ENCODE measurements around the gene PRPH2. TPM values are rescaled to one million over a fixed set of nuclear protein-coding genes. Genes with fewer than 3 reads are reported as not detected.
"Not testable (repeated sequence)": the region's sequence is repeated elsewhere in the genome, so short reads cannot be mapped to it uniquely, and the experiment has no call there.

The PRPH2 gene
- total and polyA plus RNA-seq, 10 of the 15 experiments (the other 5 are each of a cell fraction or from before 2014, with no cell fraction given), result 0.08 TPM; not detected in 9

GRCh38 chr6:42702786-42703185, 19.6 kb downstream of the PRPH2 start:
- intact Hi-C loops (cut with micrococcal nuclease; ENCODE audit: unreplicated experiment); H3K27ac ChIP-seq (ENCODE audit: control insufficient read depth, insufficient read depth); DNase-seq (ENCODE audit: low read depth, low spot score); H3K36me3 ChIP-seq (ENCODE audit: control insufficient read depth in 2 of 2, insufficient read depth in 2 of 2, low read length in 1 of 2); BruUV-seq (replicated peaks); SMC1A ChIA-PET (ENCODE audit: uncharacterized antibody, unreplicated experiment); H3K27me3 ChIP-seq (replicated peaks in 1 of 2; ENCODE audit: control insufficient read depth in 2 of 2, insufficient read depth in 2 of 2, low read length in 1 of 2); H3K4me3 ChIP-seq; H3K79me2 ChIP-seq (ENCODE audit: control insufficient read depth, insufficient read depth, low read length); H3K9me3 ChIP-seq (replicated peaks; ENCODE audit: control insufficient read depth, insufficient read depth, low read length); H2AFZ ChIP-seq (ENCODE audit: control insufficient read depth, low read depth, low read length); H4K20me1 ChIP-seq (ENCODE audit: control insufficient read depth, insufficient read depth); ATAC-seq; H3K4me1 ChIP-seq (ENCODE audit: control insufficient read depth, insufficient read depth, low read length); RAD21 ChIA-PET (ENCODE audit: unreplicated experiment); FAIRE-seq; H3K4me2 ChIP-seq (ENCODE audit: control insufficient read depth, insufficient read depth); H3K9ac ChIP-seq (ENCODE audit: control insufficient read depth, insufficient read depth, low read length); in situ Hi-C loops (cut with MboI): not testable (repeated sequence)
- ChIA-PET POLR2A (interaction anchor here (0.8 kb wide), 1 partner anchor 45 kb away, joined by 3 read pairs; no protein-coding TSS in a partner anchor), CTCF (interaction anchor here (0.8 kb wide), 1 partner anchor 24 kb away, joined by 3 read pairs; no protein-coding TSS in a partner anchor)
- 81% methylated on average over 3 of the region's 3 CpGs for WGBS (ENCODE audit: insufficient coverage, insufficient replicate concordance, low lambda C conversion rate, missing lambda C conversion rate)

- no TSS peak for BruUV-seq (replicated peaks)
- no peak overlapping the region for H3K4me2 ChIP-seq (ENCODE audit: control insufficient read depth, insufficient read depth)
- no peak overlapping the region for H3K9ac ChIP-seq (ENCODE audit: control insufficient read depth, insufficient read depth, low read length)
- TF ChIP-seq, protein P1, sequence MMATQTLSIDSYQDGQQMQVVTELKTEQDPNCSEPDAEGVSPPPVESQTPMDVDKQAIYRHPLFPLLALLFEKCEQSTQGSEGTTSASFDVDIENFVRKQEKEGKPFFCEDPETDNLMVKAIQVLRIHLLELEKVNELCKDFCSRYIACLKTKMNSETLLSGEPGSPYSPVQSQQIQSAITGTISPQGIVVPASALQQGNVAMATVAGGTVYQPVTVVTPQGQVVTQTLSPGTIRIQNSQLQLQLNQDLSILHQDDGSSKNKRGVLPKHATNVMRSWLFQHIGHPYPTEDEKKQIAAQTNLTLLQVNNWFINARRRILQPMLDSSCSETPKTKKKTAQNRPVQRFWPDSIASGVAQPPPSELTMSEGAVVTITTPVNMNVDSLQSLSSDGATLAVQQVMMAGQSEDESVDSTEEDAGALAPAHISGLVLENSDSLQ (IDR thresholded peaks at IDR 0.05), result no peak
- TF ChIP-seq IRF4 (IDR thresholded peaks at IDR 0.05; ENCODE audit: low read depth, low read length) (no peak), BCL3 (IDR thresholded peaks at IDR 0.05; ENCODE audit: borderline replicate concordance, insufficient read depth, low read depth, low read length, poor library complexity, severe bottlenecking) (no peak), POLR2A (IDR thresholded peaks at IDR 0.05; ENCODE audit: low read depth, low read length) (no peak), POLR2AphosphoS2 (IDR thresholded peaks at IDR 0.05; ENCODE audit: low read depth, low read length) (no peak), RCOR1 (conservative IDR thresholded peaks at IDR 0.05; ENCODE audit: low read depth, low read length) (no peak), HDGF (IDR thresholded peaks at IDR 0.05) (no peak), E4F1 (IDR thresholded peaks at IDR 0.05; ENCODE audit: borderline replicate concordance, partially characterized antibody) (no peak)
- intact Hi-C loops (cut with micrococcal nuclease; ENCODE audit: unreplicated experiment) (no loop called here), in situ Hi-C loops (cut with MboI) (no loop called here)
- no peak overlapping the region for H3K27ac ChIP-seq (ENCODE audit: control insufficient read depth, insufficient read depth)
- DNase-seq (ENCODE audit: low read depth, low spot score) (no peak), FAIRE-seq (no peak), ATAC-seq (0 out of 3 replicates have a peak, but pooled peaks have one; percentile 51)
- H3K4me3 ChIP-seq, result no peak overlapping the region
- ChIA-PET RAD21 (ENCODE audit: unreplicated experiment) (no interaction called here), CTCF (interaction anchor here (0.5 to 0.7 kb wide), 4 partner anchors 9 to 227 kb away, joined by 3 read pairs; no protein-coding TSS in a partner anchor), SMC1A (ENCODE audit: uncharacterized antibody, unreplicated experiment) (no interaction called here), POLR2A (interaction anchor here (0.6 to 0.8 kb wide), 2 partner anchors 46 to 329 kb away, joined by 3 read pairs; no protein-coding TSS in a partner anchor)
- no peaks in the 10 kb centered on the region for H3K36me3 ChIP-seq (ENCODE audit: control insufficient read depth in 2 of 2, insufficient read depth in 2 of 2, low read length in 1 of 2)
- WGBS (ENCODE audit: insufficient coverage, insufficient replicate concordance, low lambda C conversion rate, missing lambda C conversion rate), result 25% methylated on average over 2 of the region's 2 CpGs
- no peaks in the 10 kb centered on the region for H3K27me3 ChIP-seq (replicated peaks in 1 of 2; ENCODE audit: control insufficient read depth in 2 of 2, insufficient read depth in 2 of 2, low read length in 1 of 2)
- H2AFZ ChIP-seq (ENCODE audit: control insufficient read depth, low read depth, low read length), result no peak overlapping the region
- no peaks in the 10 kb centered on the region for H3K9me3 ChIP-seq (replicated peaks; ENCODE audit: control insufficient read depth, insufficient read depth, low read length)
- H3K4me1 ChIP-seq (ENCODE audit: control insufficient read depth, insufficient read depth, low read length), result no peaks in the 10 kb centered on the region
- H4K20me1 ChIP-seq (ENCODE audit: control insufficient read depth, insufficient read depth), result no peaks in the 10 kb centered on the region
- no peaks in the 10 kb centered on the region for H3K79me2 ChIP-seq (ENCODE audit: control insufficient read depth, insufficient read depth, low read length)
Measured at GRCh38 chr6:42702200-42702599, 20.2 kb downstream of the PRPH2 start.

Measured in GM12878 (cell line).